Measurements from ENCODE around the gene ANKS6. TPM values are rescaled to one million over a fixed set of nuclear protein-coding genes. Genes with fewer than 3 reads are reported as not detected.

The ANKS6 gene
- total and polyA plus RNA-seq, 4 donors, result 1.9 to 6.3 (median 2.9) TPM

- Histone ChIP-seq H3K4me1 (ENCODE audit: control insufficient read depth in 4 of 4, insufficient read depth in 4 of 4, low read length in 3 of 4) (no peaks in the 10 kb centered on the region), H3K27me3 (ENCODE audit: control insufficient read depth in 4 of 4, insufficient read depth in 4 of 4, low read length in 3 of 4) (no peaks in the 10 kb centered on the region), H3K9ac (ENCODE audit: low read depth in 1 of 2, low read length in 2 of 2) (no peak overlapping the region), H3K27ac (ENCODE audit: low read depth in 1 of 2, low read length in 2 of 2) (no peak overlapping the region), H3K36me3 (ENCODE audit: control insufficient read depth in 4 of 4, insufficient read depth in 3 of 4, low read depth in 1 of 4, low read length in 3 of 4) (no peaks in the 10 kb centered on the region), H3K4me3 (ENCODE audit: low read depth in 1 of 3, low read length in 3 of 3) (no peak overlapping the region), H3K9me3 (ENCODE audit: control insufficient read depth in 4 of 4, low read length in 3 of 4) (no peaks in the 10 kb centered on the region)
- WGBS, result 93% methylated on average over 1 of the region's 1 CpG
- TF ChIP-seq, protein P1, sequence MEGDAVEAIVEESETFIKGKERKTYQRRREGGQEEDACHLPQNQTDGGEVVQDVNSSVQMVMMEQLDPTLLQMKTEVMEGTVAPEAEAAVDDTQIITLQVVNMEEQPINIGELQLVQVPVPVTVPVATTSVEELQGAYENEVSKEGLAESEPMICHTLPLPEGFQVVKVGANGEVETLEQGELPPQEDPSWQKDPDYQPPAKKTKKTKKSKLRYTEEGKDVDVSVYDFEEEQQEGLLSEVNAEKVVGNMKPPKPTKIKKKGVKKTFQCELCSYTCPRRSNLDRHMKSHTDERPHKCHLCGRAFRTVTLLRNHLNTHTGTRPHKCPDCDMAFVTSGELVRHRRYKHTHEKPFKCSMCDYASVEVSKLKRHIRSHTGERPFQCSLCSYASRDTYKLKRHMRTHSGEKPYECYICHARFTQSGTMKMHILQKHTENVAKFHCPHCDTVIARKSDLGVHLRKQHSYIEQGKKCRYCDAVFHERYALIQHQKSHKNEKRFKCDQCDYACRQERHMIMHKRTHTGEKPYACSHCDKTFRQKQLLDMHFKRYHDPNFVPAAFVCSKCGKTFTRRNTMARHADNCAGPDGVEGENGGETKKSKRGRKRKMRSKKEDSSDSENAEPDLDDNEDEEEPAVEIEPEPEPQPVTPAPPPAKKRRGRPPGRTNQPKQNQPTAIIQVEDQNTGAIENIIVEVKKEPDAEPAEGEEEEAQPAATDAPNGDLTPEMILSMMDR (IDR thresholded peaks at IDR 0.05; ENCODE audit: low read depth, low read length, missing input control), result no peak
- TF ChIP-seq SP1 (IDR thresholded peaks at IDR 0.05), result no peak
- TF ChIP-seq RAD21 (IDR thresholded peaks at IDR 0.05), result no peak
- no peak for DNase-seq (ENCODE audit: low spot score)
Observed at GRCh38 chr9:98832768-98833089, 36.4 kb upstream of the ANKS6 start.

DNA sequence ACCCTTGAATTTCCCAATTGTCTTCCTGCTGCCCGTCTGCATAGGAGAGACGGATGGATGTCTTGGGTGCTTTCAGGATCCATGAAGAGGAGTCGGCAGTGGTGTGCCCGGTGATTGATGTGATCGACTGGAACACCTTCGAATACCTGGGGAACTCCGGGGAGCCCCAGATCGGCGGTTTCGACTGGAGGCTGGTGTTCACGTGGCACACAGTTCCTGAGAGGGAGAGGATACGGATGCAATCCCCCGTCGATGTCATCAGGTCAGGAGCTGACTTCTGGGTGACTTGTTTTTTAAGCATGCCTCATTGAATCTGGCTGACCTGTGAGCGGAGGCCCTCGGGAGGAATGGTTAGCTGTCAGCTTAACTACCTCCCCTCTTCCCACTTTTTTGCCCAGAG is 35.3 kb upstream of the ANKS6 start:
- no peak for DNase-seq (ENCODE audit: low spot score)
- TF ChIP-seq, protein P1 (IDR thresholded peaks at IDR 0.05; ENCODE audit: low read depth, low read length, missing input control), result no peak
- TF ChIP-seq NR2F2 (IDR thresholded peaks at IDR 0.05) (no peak), YY1 (IDR thresholded peaks at IDR 0.05) (no peak), HNF4A (conservative IDR thresholded peaks at IDR 0.05) (no peak), SP1 (IDR thresholded peaks at IDR 0.05) (no peak), ZBTB33 (IDR thresholded peaks at IDR 0.05) (no peak), MAX (IDR thresholded peaks at IDR 0.05) (no peak), TAF1 (conservative IDR thresholded peaks at IDR 0.05) (no peak), HNF4G (IDR thresholded peaks at IDR 0.05) (no peak), JUND (IDR thresholded peaks at IDR 0.05) (no peak), RXRA (IDR thresholded peaks at IDR 0.05) (no peak)
- TF ChIP-seq, protein P2, sequence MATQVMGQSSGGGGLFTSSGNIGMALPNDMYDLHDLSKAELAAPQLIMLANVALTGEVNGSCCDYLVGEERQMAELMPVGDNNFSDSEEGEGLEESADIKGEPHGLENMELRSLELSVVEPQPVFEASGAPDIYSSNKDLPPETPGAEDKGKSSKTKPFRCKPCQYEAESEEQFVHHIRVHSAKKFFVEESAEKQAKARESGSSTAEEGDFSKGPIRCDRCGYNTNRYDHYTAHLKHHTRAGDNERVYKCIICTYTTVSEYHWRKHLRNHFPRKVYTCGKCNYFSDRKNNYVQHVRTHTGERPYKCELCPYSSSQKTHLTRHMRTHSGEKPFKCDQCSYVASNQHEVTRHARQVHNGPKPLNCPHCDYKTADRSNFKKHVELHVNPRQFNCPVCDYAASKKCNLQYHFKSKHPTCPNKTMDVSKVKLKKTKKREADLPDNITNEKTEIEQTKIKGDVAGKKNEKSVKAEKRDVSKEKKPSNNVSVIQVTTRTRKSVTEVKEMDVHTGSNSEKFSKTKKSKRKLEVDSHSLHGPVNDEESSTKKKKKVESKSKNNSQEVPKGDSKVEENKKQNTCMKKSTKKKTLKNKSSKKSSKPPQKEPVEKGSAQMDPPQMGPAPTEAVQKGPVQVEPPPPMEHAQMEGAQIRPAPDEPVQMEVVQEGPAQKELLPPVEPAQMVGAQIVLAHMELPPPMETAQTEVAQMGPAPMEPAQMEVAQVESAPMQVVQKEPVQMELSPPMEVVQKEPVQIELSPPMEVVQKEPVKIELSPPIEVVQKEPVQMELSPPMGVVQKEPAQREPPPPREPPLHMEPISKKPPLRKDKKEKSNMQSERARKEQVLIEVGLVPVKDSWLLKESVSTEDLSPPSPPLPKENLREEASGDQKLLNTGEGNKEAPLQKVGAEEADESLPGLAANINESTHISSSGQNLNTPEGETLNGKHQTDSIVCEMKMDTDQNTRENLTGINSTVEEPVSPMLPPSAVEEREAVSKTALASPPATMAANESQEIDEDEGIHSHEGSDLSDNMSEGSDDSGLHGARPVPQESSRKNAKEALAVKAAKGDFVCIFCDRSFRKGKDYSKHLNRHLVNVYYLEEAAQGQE (IDR thresholded peaks at IDR 0.05), result no peak
- H3K9ac ChIP-seq (ENCODE audit: low read depth in 1 of 2, low read length in 2 of 2), result no peak overlapping the region
- no peaks in the 10 kb centered on the region for H3K4me1 ChIP-seq (ENCODE audit: control insufficient read depth in 4 of 4, insufficient read depth in 4 of 4, low read length in 3 of 4)
- H3K4me3 ChIP-seq (ENCODE audit: low read depth in 1 of 3, low read length in 3 of 3), result no peak overlapping the region
- H3K27ac ChIP-seq (ENCODE audit: low read depth in 1 of 2, low read length in 2 of 2), result no peak overlapping the region
- 91% methylated on average over 16 of the region's 16 CpGs for WGBS
- no peaks in the 10 kb centered on the region for H3K9me3 ChIP-seq (ENCODE audit: control insufficient read depth in 4 of 4, low read length in 3 of 4)
- H3K27me3 ChIP-seq (ENCODE audit: control insufficient read depth in 4 of 4, insufficient read depth in 4 of 4, low read length in 3 of 4), result no peaks in the 10 kb centered on the region
- no peaks in the 10 kb centered on the region for H3K36me3 ChIP-seq (ENCODE audit: control insufficient read depth in 4 of 4, insufficient read depth in 3 of 4, low read depth in 1 of 4, low read length in 3 of 4)
